GM13977 (cell line): ENCODE results near the gene CCDC88C.
"Not testable (repeated sequence)": the region's sequence is repeated elsewhere in the genome, so short reads cannot be mapped to it uniquely, and the experiment has no call there.

Source experiments
- DNase-seq: peaks from one replicate; pipeline ENCODE4 v3.0.0; 2012; ENCODE audit warnings: low spot score
- CTCF ChIP-seq: IDR thresholded peaks from 2 replicates; pipeline ENCODE4 v1.5.1; 2012; ENCODE audit warnings: mild to moderate bottlenecking, control low read depth; ENCODE audit not compliant: insufficient read depth; ENCODE audit errors: extremely low read depth, missing control alignments
- in situ Hi-C: fragments of 300-500 bp; cut with MboI; formaldehyde crosslinking; loops from one replicate; pipeline ENCODE4 v1.12.0; 2022; ENCODE audit warnings: low sequenced_read_pairs, low pct_unique_long_range_greater_than_20kb, mixed read lengths, inconsistent platforms; ENCODE audit not compliant: unreplicated experiment

Gene CCDC88C

GRCh38 chr14:91270619-91271018 is 147.0 kb downstream of the CCDC88C start:
- no peak for TF ChIP-seq CTCF
- no peak for DNase-seq
- in situ Hi-C loops = no loop called here

GRCh38 chr14:91270188-91270587 is 147.4 kb downstream of the CCDC88C start:
- no peak for DNase-seq
- TF ChIP-seq CTCF = no peak
- in situ Hi-C loops = no loop called here

GRCh38 chr14:91269076-91269991 is 148.3 kb downstream of the CCDC88C start:
- in situ Hi-C loops = no loop called here
- no peak for TF ChIP-seq CTCF

GRCh38 chr14:91267965-91268437 is 149.6 kb downstream of the CCDC88C start:
- in situ Hi-C loops = no loop called here
- DNase-seq = no peak
- TF ChIP-seq CTCF = no peak

More at GRCh38 chr14:91269076-91269991, 148.3 kb downstream of the CCDC88C start:
- no peak for DNase-seq

- in situ Hi-C loops, DNase-seq: not testable (repeated sequence)
Observed at GRCh38 chr14:91266276-91266675, 151.3 kb downstream of the CCDC88C start.

- no peak for TF ChIP-seq CTCF
- in situ Hi-C loops = no loop called here
- no peak for DNase-seq
Observed at GRCh38 chr14:91265404-91265803, 152.2 kb downstream of the CCDC88C start.

GRCh38 chr14:91264151-91265150 is 153.2 kb downstream of the CCDC88C start:
- DNase-seq = no peak
- in situ Hi-C loops = no loop called here
- TF ChIP-seq CTCF = no peak
